GM19455 (cell line): ENCODE results near the gene SLC22A1.

Experiments used
- ATAC-seq: cut with Tn5 transposase; IDR thresholded peaks from one replicate; pipeline ENCODE4 v1.9.1; 2021; ENCODE audit not compliant: unreplicated experiment

The SLC22A1 gene

DNA sequence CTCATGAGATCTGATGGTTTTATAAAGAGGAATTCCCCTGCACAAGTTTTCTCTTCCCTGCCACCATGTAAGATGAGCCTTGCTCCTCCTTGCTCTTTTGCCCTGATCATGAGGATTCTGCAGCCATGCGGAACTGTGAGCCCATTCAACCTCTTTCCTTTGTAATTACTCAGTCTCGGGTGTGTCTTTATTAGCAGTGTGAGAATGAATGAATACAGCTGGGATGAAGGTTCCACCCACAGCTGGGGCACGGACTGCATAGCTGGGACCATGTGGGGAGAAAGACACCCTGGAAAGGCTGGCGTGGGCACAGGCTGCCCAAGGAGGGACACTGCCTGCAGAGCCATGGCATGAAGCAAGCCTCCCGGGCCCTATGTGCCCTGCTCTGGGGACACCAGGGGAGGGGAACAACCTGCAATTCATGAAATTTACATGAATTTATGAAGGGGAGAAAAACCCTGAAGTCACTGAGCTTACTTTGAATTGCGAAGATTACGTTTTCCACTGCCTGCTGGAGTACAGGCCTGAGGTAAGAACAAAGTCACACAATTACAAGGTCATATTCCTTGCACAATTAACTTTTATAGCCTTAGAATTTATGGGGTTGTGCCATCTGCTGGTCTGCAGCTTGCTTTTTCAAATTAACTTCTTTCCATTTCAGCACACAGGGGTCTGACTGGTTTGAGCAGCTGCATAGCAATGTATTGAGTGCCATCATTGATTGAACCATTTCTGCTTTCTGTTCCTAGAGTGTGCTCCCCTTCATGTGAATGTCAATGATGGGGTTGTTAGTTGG lies 46.2 kb downstream of the SLC22A1 start:
- ATAC-seq: no peak

DNA sequence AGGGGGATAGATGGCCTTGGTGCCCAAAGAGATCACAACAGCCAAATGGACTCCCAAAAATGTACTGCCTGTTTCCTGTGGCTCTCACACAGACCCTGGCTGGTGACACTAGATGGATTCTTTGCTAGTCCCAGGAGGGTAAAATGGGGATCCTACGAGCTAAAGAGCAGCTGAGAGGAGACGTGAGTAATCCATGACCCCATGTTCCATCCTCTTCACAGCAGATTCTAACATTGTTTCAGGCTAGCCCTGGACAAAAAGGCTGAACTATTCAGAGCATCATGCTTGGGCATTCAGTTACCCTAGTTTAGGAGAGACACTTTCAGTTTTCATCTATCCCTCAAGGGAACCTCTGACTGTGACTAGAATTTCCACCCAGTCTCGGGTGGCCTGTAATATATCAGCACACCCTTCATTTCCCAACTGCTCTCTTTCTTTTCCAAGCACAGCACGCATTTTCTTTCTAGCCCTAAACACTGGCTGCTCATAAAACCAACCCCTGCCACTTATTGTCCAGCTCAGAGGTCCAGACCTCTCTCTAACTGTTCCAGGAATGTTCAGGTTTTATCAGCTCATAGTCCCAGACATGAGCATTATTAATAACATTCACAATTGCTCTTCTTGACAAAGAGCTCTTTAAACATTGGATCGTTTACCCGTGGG lies 48.5 kb downstream of the SLC22A1 start:
- no peak for ATAC-seq

DNA sequence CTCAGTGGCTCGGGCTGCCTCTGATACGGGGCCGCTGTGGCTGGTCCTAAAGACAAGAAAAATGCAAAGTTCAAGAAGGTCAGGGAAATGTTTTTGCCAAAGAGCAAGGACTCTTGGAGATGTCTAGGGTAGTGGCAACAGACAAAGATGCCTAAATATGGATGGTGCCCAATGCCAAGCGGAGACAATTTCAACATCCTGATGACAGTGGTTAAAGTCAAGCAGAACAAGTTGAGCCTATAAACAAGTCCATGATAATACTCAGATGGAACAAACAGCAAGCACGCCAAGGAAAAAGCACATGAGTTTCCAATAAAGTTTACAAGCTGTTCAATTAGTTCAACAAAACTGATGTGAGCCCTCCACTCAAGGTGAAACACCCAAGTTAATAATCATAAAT lies 51.1 kb downstream of the SLC22A1 start:
- ATAC-seq: no peak

DNA sequence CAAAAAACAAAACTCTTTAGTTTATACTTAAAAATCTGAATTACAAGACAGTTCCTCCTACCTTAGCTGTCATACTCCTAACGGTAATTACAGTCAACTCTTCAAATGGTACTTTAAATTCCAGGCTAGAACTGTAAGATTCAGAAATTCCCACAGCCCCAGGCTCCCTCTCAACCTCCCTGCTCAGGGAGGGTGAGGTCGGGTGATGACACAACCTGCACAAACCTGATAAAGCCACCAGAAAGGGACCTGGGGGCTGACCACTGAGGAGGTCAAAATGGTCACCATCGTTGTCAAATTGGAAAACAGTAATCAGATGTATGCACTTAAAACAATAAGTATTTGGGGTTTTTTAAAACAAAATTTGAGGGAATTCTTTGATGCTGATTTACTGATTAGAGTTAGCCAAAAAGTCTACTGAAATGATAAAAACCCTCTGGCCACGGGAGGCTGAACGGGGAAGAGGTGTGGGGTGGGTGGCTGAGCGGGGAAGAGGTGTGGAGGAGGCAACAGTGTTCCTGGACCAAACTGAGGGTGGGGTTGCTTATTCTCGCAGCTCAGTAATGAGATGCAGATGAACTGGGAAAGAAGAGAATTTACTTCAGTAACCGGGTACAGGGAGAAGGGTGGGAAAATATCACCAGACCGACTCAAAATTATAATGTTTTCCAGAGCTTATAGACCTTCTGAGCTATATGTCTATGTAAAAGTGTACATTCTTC lies 52.4 kb downstream of the SLC22A1 start:
- ATAC-seq: no peak

- no peak for ATAC-seq
These were observed 53.1 kb downstream of the SLC22A1 start for GRCh38 chr6:160174681-160175080.

DNA sequence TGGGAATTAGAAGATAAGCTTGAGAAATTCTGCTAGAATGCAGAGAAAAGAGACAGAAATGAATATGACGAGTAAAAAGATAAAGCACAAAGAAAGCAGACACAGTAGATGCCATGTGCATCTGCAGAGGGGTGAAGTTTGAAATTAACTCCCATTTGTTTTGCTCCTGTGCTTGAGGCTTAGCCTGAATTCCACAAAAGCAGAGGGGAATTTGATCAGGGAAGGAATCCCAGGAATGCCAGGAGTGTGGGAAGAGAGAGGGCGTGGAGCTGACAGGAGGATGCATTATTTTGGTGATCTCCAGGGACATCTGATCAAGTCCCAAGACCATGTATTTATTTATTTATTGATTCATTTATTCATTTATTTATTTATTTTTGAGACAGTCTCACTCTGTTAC lies 55.6 kb downstream of the SLC22A1 start:
- ATAC-seq: no peak

- ATAC-seq: no peak
These were observed 56.7 kb downstream of the SLC22A1 start for GRCh38 chr6:160178271-160178670.

DNA sequence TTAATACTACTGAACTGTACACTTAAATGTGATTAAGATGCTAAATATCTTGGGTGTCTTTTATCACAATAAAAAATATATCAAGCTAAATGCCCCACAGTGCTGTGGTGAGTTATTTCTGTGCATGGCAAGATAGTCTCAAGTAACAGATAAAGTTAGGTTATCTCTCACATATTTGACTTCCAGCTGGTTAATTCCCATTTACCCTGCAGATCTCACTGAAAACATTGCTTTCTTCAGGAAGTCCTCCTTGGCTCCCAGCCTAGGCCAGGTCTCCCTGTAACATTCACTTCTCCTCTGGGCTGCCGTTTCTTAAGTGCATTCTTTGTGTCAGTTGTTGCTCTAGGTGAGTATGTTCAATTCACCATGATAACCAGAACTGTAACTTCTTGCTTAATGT lies 59.1 kb downstream of the SLC22A1 start:
- no peak for ATAC-seq

DNA sequence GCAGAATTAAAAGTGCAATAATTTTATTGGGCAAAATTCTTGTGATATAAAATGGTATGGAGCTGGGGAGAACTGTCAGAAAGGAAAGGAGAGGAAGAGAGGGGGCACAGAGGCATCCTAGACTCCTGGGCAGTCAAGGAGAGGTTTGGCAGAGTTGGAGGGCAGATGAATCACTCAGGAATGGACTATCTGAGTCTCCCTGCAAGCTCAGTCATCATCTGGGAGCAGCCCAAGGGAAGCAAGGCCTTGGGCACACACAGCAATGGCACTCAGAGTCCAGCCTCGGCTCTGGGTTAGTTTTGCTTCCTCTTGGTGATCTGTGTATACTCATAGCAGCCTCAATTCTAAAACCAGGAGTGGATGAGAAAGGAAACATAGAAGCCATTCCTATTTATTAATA lies 67.2 kb downstream of the SLC22A1 start:
- ATAC-seq: no peak

DNA sequence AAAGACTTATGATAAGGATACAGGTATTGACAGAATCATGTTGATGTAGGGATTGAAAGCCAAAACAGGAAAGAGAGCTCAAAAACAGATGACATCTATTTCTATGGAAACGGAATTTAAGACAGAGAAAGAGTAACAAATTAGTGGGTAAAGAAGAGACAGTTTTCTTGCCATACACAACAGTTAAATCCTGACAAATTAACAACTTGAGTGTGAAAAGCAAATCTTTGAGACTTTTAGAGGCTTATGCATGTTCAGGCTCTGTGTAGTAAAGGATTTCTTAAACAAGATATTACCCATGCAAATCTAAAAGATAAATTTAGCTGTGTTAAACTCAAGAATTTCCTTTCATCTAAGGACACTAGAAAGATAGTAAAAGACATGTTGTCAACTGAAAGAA lies 68.5 kb downstream of the SLC22A1 start:
- no peak for ATAC-seq

GRCh38 chr6:160190973-160191372 lies 69.4 kb downstream of the SLC22A1 start:
- no peak for ATAC-seq

DNA sequence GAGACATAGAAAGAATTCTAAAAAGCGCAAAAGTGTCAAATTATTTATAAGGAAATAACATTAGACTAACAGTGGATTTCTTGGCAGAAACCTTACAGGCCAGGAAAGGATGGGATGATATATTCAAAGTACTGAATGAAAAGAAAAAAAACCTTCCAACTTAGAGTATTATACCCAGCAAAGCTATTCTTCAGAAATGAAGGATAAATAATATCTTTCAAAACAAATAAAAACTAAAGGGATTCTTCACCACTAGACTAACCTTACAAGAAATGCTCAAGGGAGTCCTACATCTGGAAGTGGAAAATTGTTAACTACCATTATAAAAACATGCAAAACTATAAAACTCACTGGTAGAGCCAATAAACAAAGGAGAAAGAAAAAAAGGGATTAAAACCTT lies 71.2 kb downstream of the SLC22A1 start:
- ATAC-seq: no peak

DNA sequence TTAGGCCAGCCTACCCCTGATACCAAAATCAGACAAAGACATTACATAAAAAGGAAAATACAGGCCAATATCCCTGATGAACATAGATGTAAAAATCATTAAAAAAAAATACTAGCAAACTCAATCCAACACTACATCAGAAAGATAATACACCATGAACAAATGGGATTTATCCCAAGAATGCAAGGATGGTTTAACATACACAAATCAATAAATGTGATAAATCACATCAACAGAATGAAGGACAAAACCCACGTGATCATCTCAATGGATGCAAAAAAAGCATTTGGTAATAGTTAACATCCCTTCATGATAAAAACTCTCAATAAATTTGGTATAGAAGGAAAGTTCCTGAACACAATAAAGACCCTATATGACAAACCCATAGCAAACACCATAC lies 73.2 kb downstream of the SLC22A1 start:
- ATAC-seq: no peak

GRCh38 chr6:160197662-160198061 lies 76.0 kb downstream of the SLC22A1 start:
- no peak for ATAC-seq

- no peak for ATAC-seq
These were observed 77.1 kb downstream of the SLC22A1 start for GRCh38 chr6:160198606-160199211.

DNA sequence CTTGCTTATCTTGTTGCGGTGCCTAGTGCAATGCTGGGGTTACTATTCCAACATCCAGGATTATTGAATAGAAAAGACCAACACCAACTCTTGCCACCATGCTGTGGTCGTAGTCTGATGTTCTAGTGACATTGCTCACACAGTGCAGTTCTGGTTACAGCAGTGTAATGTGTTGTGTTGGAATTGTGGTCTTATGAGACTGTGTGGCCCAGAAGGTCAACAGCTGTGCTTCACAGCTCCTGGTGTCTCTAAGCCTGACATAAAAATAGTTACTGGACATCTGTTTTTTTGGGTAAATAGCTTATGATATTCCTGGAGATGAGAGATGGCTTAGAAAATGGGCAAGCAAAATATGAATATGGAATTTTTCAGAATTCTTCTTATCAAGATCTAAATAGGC lies 79.4 kb downstream of the SLC22A1 start:
- ATAC-seq: no peak

DNA sequence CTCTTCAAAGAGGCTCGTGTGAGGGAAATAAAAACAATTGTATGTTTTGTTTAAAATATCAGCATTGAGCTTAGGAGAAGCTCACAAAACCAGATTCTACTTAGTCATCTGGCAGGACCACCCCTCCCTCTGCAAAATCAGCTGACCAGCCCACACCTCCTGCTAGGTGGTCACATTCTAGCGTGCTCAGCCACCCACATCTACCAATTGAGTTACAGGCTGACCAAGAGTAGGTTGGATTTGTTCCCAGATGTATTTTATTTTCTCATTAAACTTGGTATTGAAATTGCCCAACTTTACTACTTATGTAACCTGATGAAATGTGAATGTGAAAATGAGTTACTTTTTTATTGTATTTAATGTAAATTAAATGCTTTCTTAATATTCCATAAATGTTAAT lies 80.8 kb downstream of the SLC22A1 start:
- no peak for ATAC-seq

DNA sequence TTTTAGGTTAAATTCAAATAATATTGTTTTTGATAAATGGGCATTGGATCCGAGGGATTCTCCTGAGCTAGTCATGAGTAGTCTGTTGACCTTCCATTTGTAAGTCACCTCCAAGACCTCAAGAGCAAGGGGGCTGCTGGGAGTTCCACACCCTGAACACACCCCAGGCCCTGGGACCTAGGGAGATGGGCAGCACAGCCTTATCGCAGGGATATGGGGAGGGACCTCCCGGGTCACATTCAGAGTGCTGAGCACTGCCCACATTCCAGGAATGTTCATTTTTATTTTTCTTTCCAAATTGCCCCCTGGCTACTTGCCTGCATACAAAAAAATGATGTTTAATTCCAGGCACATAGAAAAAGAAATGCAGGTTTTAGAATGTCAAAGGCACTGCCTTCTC lies 81.5 kb downstream of the SLC22A1 start:
- ATAC-seq: no peak

DNA sequence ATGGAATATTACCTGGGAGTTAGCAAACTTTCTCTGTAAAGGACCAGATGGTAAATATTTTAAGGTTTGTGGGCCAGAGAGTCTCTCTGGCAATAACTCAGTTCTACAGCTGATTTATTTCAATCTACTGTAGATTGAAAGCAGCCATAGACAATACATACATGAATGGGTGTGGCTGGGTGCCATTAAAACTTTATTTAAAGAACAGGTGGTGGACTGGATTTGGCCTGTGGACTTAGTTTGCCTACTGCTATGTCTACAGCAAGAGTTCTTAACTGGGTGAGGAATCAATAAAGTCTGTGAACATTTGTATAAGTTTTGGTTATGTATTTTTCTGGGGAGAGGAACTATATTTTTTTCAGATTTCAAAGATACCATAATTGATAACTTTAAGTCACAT lies 81.9 kb downstream of the SLC22A1 start:
- ATAC-seq: no peak

DNA sequence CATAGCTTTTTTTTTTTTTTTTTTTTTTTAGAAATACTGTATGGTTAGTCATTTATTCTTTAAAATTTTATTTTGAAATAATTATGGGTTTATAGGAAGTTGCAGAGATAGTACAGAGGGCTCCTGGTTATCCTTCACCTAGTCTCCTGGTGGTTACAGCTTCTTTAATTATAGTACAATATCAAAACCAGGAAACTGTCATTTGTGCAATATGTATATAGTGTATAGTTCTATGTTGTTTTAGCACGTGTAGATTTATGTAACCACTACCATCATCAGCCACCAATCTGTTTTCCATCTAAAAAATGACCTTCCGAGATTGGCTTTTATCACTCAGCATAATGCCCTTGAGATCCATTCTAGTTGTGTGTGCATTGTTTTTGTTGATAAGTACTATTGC lies 82.3 kb downstream of the SLC22A1 start:
- ATAC-seq: no peak

GRCh38 chr6:160204710-160205109 lies 83.1 kb downstream of the SLC22A1 start:
- no peak for ATAC-seq

GRCh38 chr6:160207618-160208017 lies 86.0 kb downstream of the SLC22A1 start:
- no peak for ATAC-seq
